HAP-1 (cell line): ENCODE data around the gene RFT1.

Source experiments
- DNase-seq, 2 experiments: peaks; one replicate each; pipeline ENCODE4 v3.0.0-alpha.2; 2016 to 2020; ENCODE audit warnings: low spot score in 2 of 2
- H3K27me3 ChIP-seq: fragments of 250-450 bp; sonication (Bioruptor Pico); 2 replicates; pipeline ENCODE4 v1.5.1; 2020; ENCODE audit warnings: low read depth, mild to moderate bottlenecking, moderate library complexity
- H3K36me3 ChIP-seq: fragments of 250-450 bp; sonication (Bioruptor Pico); replicated peaks from 2 replicates; pipeline ENCODE4 v1.5.1; 2020; ENCODE audit warnings: mild to moderate bottlenecking
- H3K4me1 ChIP-seq: fragments of 250-450 bp; sonication (Bioruptor Pico); 2 replicates; pipeline ENCODE4 v1.5.1; 2020; ENCODE audit warnings: mild to moderate bottlenecking
- H3K4me3 ChIP-seq: fragments of 250-450 bp; sonication (Bioruptor Pico); 2 replicates; pipeline ENCODE4 v1.5.1; 2020; ENCODE audit warnings: mild to moderate bottlenecking, moderate library complexity
- H3K9me3 ChIP-seq: fragments of 250-450 bp; sonication (Bioruptor Pico); 2 replicates; pipeline ENCODE4 v1.5.1; 2020; ENCODE audit warnings: mild to moderate bottlenecking, moderate library complexity
- in situ Hi-C: fragments of 300-500 bp; cut with MboI; formaldehyde crosslinking; loops from 3 replicates; pipeline ENCODE4 v1.14.3; 2020; ENCODE audit warnings: low sequenced_read_pairs, inconsistent platforms, mixed read lengths

Gene RFT1

DNA sequence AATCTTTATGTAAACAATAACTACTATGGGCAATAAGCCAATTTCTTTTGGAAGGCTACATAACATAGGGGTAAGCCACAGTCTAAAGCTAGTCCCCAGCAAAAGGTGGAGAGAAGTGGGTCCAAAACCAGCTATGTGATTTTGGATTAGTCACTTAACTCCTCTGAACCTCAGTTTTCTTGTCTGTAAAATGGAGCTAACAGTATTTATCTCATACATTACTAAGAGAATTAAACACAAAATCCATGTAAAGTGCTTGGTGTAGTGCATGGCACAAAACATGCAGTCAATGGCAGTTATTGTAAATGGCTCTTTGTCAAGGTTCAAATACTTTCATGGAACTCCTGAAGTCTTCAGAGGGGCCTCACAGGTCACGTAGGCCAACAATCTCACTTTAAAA is 13.3 kb downstream of the RFT1 start:
- Histone ChIP-seq H3K4me3 (no peak overlapping the region), H3K9me3 (no peaks in the 10 kb centered on the region), H3K36me3 (peaks cover 58% of the 10 kb centered on the region), H3K27me3 (no peaks in the 10 kb centered on the region), H3K4me1 (no peaks in the 10 kb centered on the region)
- in situ Hi-C loops = no loop called here
- DNase-seq = no peak

DNA sequence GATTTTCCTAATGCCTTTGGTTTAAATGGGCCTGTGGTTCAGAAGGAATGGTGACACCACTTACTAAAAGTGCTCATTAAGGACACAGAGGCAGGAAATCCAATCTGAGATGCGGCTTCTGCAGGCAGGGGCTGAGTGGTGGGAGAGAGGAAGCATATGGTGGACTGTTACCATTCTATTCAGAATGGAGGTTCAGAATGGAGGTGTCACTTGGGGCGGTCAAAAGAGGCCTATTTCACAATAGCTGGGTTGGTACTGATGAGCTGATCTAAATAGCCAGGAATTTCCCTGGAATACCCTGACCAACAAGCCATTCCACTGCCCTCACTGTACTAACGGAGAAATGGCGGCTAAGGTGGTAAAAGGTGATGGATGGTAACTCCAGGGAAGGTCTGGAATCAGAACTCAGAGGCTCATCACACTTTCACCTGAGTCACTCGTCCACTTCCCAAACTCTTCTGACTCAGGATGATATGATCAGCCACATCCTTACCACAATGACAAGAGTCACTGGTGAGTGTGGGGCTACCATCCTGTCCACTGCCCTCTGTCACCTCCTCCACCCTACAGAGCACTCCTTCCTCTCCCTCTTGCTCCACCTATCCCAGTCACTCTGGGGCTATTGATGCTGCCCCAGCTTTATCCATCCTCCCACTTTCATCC is 15.7 kb downstream of the RFT1 start:
- Histone ChIP-seq H3K4me1 (no peaks in the 10 kb centered on the region), H3K4me3 (no peak overlapping the region), H3K27me3 (no peaks in the 10 kb centered on the region), H3K9me3 (no peaks in the 10 kb centered on the region), H3K36me3 (peaks cover 51% of the 10 kb centered on the region)
- DNase-seq = no peak
- in situ Hi-C loops = loop anchor here (5.0 kb wide), 1 partner anchor 88 kb away; no protein-coding TSS in a partner anchor

DNA sequence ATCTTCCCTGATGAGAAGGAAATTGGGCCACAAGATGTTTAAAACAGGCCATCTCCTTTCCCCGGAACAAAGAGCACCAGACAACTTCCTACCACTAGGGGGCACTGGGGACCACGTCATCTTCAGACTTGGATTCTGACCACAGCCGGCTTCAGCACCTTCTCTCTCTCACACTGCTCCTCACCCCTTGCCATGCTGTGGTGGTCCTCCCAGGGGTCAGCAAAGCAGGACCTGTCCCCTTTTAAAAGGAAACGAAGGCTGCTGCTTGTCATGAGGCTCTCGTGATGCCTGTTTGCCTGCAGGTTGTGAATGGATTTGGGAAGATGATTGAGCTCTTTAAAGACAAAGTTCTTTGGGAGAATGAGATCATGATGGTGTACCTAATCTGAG is 16.2 kb downstream of the RFT1 start:
- H3K36me3 ChIP-seq = peaks cover 50% of the 10 kb centered on the region
- no peaks in the 10 kb centered on the region for H3K9me3 ChIP-seq
- in situ Hi-C loops = loop anchor here (5.0 kb wide), 1 partner anchor 88 kb away; no protein-coding TSS in a partner anchor
- no peaks in the 10 kb centered on the region for H3K27me3 ChIP-seq
- no peaks in the 10 kb centered on the region for H3K4me1 ChIP-seq
- H3K4me3 ChIP-seq = no peak overlapping the region
- DNase-seq = peak; percentile 69 to 88

DNA sequence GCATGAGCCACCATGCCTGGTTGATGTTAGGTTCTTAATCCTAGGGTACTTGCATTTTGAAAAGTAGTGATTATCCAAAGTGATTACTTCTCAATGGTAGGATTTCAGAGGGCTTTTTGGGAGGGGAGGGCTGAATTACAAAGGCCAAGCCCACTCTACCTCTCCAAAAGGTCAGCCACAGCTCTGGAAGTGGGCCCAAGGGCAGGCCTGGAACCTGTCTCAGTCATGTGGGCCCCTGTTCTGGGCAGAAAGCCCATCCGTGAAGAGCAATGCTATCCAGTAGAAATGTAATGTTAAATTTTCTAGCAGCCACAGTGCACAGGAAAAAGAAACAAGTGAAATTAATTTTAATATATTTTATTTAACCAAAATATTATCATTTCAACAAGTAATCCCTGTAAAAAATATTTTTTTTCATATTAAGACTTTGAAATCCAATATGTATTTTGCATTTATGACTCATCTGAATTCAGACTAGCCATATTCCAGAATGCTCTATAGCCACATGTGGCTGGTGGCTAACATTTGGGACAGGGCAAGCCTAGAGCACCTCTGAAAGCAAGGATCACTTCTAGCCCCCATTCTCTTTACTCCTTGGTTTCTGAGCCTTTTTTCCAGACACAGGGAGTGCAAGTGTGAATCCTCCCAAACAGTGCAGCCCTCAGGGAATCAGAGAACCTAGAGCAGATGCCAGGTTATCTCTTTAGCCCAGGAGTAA is 16.8 kb downstream of the RFT1 start:
- H3K4me1 ChIP-seq = no peaks in the 10 kb centered on the region
- no peaks in the 10 kb centered on the region for H3K27me3 ChIP-seq
- peaks cover 45% of the 10 kb centered on the region for H3K36me3 ChIP-seq
- H3K9me3 ChIP-seq = no peaks in the 10 kb centered on the region
- in situ Hi-C loops = loop anchor here (5.0 kb wide), 1 partner anchor 89 kb away; no protein-coding TSS in a partner anchor
- no peak for DNase-seq
- H3K4me3 ChIP-seq = no peak overlapping the region

DNA sequence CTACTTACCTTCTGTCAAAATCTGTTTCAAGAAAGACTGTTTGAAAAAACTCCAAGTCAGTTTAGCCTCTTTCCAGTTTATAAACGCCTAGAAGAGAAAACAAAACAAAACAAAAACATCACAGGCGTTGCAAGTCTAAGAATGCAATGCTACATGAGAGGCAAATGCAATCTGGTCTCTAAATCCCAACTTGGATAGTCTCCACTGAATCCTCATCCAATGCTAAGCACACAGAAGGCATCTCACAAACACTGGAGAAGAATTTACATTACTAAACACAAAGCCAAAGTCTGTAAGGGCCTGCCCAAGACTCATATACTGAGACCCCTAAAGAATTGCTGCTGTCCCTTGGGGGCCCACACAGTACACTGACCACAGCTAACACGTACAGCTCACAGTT is 18.4 kb downstream of the RFT1 start:
- H3K9me3 ChIP-seq = no peaks in the 10 kb centered on the region
- H3K27me3 ChIP-seq = no peaks in the 10 kb centered on the region
- H3K36me3 ChIP-seq = peaks cover 29% of the 10 kb centered on the region
- in situ Hi-C loops = loop anchor here (5.0 kb wide), 1 partner anchor 90 kb away; no protein-coding TSS in a partner anchor
- no peak for DNase-seq
- H3K4me1 ChIP-seq = no peaks in the 10 kb centered on the region
- H3K4me3 ChIP-seq = no peak overlapping the region

DNA sequence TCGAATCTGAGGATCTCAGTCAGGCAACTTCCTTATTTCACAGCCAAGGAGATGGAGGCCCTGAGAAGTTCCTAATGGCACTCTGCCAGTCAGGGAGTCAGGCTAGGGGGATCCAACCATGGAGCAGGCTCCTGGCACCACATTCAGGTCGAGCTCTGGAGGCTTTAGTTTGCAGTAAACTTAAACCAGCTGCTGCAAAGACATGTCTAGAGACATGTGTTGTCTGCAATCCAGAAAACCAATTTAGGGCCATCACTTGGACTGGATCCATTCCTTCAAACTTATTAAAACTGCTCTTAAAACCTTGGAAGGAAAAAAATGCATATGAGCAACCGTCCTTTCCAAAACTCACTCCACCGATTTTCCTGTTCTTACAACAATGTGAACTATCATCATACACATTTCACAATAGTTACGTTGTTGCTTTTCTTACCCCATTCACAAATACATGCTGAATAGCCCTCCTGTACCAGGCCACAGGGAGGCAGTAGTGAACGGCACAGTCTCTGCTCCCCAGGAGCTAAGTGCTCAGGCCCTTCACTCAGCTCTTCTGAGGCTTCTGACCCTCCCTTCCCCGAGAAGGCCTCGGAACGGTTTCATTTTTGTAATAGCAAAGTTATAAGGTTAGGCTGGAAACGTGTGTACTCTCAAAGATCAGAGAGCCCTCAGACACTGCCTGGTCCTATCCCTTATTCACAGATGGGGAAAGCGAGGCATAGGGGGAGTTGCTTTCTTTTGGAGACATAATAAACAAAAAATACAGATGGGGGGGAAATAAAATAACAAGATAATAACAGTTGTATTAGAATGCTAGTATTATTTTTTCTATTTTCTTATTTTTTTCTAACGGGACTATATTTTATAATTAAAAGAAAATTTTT is 20.1 kb downstream of the RFT1 start:
- DNase-seq = peak; percentile 25 to 63
- in situ Hi-C loops = loop anchor here (5.0 kb wide), 1 partner anchor 92 kb away; no protein-coding TSS in a partner anchor

DNA sequence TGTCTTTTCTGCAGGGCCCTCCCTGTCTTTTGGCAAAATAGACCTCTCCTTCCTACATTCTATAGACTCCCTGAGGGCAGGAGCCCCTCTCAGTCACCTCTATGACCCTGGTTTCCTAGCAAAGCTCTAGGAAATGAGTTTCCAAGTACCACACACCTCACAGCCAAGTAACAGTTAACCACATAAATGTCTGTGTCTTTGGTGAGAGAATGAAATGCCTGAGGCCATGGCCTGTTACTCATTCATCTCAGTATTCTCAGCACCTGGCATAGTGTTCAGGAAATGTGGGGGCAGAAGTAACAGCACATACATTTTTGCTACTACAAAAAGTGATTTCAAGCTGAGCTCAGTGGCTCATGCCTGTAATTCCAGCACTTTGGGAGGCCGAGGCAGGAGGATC is 21.0 kb downstream of the RFT1 start:
- DNase-seq = no peak
- Histone ChIP-seq H3K36me3 (peaks cover 38% of the 10 kb centered on the region), H3K27me3 (no peaks in the 10 kb centered on the region), H3K9me3 (no peaks in the 10 kb centered on the region), H3K4me1 (no peaks in the 10 kb centered on the region), H3K4me3 (no peak overlapping the region)
- in situ Hi-C loops = no loop called here

More for the DNA sequence above, 20.1 kb downstream of the RFT1 start:
- Histone ChIP-seq H3K27me3 (no peaks in the 10 kb centered on the region), H3K36me3 (peaks cover 32% of the 10 kb centered on the region), H3K4me1 (no peaks in the 10 kb centered on the region), H3K9me3 (no peaks in the 10 kb centered on the region), H3K4me3 (no peak overlapping the region)

DNA sequence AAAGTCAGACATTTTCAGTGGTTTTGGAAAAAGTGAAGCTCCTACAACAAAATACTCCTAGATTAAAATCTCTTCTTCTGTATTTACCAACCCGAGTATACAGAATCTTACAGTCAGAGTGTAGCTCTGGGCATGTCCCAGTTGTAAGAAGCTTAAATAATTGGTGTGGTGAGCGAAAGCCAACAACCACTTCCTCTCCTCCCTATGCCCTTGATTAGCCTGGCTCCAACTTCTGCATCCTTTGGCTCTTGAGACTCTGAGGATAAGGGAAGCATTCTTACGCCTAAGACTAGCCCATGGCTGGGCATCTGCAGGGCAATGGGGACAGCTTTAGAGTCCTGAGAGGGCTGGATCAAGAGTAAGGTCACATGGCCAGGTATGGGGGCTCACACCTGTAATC is 25.5 kb downstream of the RFT1 start:
- peaks cover 41% of the 10 kb centered on the region for H3K36me3 ChIP-seq
- no peak overlapping the region for H3K4me3 ChIP-seq
- peaks cover 3% of the 10 kb centered on the region; the same call in 1 of the 2 replicates for H3K4me1 ChIP-seq
- in situ Hi-C loops = no loop called here
- no peaks in the 10 kb centered on the region for H3K9me3 ChIP-seq
- DNase-seq = no peak
- H3K27me3 ChIP-seq = no peaks in the 10 kb centered on the region

DNA sequence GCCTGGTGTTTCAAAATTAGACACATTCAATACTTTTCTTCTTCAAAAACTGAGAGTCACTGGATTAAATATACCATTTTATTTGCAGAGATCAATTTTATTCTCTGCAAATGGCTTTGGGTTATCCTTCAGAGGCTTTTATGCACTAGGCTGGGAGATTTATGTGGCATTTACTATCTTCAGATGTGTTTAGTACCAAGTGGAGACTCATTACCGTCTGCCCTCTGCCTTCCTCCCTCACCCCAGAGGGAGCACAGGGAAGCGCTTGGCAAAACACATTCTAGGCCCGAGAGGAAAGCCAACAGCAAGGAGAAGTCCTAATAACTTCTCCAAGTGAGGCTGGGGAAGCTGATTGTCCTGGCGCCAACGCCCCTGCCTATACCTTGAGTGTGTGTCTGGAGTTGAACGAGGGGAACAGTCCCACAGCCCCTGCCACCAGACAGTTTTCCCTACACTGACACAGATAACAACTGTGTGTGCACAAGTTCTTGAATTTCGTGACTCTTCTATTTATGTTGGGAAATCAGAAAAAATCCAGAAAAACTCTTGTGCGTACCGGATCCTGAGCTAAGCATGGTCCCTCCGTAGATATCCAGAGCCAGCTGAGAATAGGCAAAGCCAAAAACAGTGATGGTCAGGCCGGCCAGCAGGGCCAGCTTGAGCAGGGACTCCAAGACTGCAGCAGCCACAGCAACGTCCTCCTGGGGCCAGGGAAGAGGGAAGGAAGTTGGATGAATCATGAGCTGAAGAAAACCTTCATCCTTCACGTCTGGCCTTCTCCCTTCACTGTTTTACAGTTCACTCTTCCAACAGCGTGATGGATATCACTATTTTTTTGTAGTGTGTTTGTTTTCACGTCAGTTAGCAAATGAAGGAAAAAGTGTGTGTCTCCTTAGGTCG is 26.6 kb downstream of the RFT1 start:
- Histone ChIP-seq H3K27me3 (no peaks in the 10 kb centered on the region), H3K4me1 (peaks cover 3% of the 10 kb centered on the region; the same call in 1 of the 2 replicates), H3K4me3 (no peak overlapping the region), H3K9me3 (no peaks in the 10 kb centered on the region), H3K36me3 (peaks cover 40% of the 10 kb centered on the region)
- no peak for DNase-seq
- in situ Hi-C loops = no loop called here

DNA sequence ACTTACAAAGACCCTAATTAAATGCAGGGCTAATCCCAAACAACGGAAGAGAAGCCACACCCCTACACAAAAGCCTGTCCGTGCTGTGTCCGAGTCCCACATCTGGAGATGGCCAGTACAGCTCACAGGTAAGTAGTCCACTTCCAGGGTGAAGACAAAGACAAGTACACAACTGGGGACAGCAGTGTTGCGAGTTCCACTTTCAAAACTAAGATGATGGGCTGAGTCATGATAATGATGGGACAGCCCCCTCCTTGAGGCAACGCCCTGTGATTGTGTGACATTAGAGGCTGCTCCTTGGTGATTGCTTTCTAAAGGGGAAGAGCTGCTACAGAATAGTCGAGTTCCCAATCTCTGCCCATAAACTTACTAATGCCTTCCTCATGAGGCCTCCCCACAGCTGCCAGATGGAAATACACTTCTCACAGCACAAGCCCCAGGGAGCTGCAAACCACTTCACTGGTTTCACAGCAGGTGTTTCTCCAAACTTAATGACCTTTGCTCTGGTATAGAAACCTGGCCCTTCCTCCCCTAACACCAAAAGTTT is 27.6 kb downstream of the RFT1 start:
- DNase-seq = no peak
- H3K4me1 ChIP-seq = peaks cover 3% of the 10 kb centered on the region; the same call in 1 of the 2 replicates
- H3K9me3 ChIP-seq = no peaks in the 10 kb centered on the region
- no peaks in the 10 kb centered on the region for H3K27me3 ChIP-seq
- in situ Hi-C loops = no loop called here
- no peak overlapping the region for H3K4me3 ChIP-seq
- peaks cover 40% of the 10 kb centered on the region for H3K36me3 ChIP-seq

DNA sequence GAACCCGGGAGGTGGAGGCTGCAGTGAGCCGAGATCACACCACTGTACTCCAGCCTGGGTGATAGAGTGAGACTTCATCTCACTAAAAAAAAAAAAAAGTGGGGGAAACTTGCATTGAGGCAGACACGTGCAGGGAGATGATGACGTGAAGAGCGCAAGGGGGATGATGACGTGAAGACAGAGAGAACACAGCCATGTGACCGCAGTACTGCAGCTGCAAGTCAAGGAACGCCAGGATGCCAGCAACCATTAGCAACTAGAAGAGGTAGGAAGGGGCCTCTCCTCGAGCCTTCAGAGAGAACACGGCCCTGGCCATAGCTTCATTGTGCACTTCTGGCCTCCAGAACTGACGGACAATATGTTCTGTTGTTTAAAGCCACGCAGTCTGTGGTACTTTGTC is 28.3 kb downstream of the RFT1 start:
- Histone ChIP-seq H3K27me3 (no peaks in the 10 kb centered on the region), H3K9me3 (no peaks in the 10 kb centered on the region), H3K36me3 (peaks cover 40% of the 10 kb centered on the region), H3K4me1 (peaks cover 3% of the 10 kb centered on the region; the same call in 1 of the 2 replicates), H3K4me3 (no peak overlapping the region)
- in situ Hi-C loops = no loop called here
- no peak for DNase-seq

DNA sequence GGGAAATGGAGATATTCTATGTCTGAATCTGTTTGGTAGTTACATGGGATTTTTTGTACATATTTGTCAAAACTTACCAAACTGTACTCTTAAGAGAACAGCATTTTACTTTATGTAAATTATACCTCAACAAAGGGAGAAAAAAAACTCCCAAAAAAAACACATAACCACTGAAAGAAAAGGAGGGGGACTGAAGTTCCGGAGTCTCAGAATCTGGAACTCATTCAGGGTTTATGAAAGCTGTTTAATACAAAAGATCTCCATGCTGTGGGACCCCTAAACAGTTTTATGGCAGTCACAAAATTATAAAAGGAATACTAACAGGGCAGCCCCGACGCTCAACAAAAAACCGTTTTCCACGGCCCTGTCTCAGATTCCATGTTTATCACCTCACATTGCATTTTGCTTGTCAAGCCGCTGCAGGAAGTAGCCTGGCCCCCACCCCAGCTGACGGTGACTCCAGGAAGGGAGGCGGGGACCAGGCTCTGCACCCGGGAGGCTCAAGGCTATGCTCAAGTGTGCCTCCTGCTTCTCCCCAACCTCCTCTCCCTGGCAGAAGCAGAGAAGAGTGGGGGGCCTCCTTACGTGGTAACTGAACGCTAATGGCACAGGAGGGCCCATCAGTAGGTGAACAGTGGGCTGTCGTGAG is 29.3 kb downstream of the RFT1 start:
- in situ Hi-C loops = no loop called here
- H3K27me3 ChIP-seq = no peaks in the 10 kb centered on the region
- H3K4me1 ChIP-seq = peaks cover 3% of the 10 kb centered on the region; the same call in 1 of the 2 replicates
- H3K36me3 ChIP-seq = peaks cover 37% of the 10 kb centered on the region
- DNase-seq = no peak
- H3K9me3 ChIP-seq = no peaks in the 10 kb centered on the region
- H3K4me3 ChIP-seq = no peak overlapping the region
